Mammary epithelial cell (primary cell): ENCODE measurements around the gene SLC30A9.

Experiments used
- EZH2 ChIP-seq: IDR thresholded peaks from 2 replicates; pipeline ENCODE4 v1.6.1; 2012; ENCODE audit warnings: low read length, inconsistent platforms, borderline replicate concordance
- TF ChIP-seq, protein P1 (sequence below), 2 donors: IDR thresholded peaks in 1 of 2; conservative IDR thresholded peaks in 1 of 2; 2 replicates each; pipeline ENCODE4 v1.5.1; 2011 to 2012; ENCODE audit warnings: inconsistent platforms in 2 of 2, low read length in 2 of 2, mild to moderate bottlenecking in 2 of 2, control low read depth in 1 of 2, low read depth in 1 of 2; ENCODE audit not compliant: insufficient read depth in 1 of 2; ENCODE audit errors: extremely low read depth in 1 of 2

DNA sequence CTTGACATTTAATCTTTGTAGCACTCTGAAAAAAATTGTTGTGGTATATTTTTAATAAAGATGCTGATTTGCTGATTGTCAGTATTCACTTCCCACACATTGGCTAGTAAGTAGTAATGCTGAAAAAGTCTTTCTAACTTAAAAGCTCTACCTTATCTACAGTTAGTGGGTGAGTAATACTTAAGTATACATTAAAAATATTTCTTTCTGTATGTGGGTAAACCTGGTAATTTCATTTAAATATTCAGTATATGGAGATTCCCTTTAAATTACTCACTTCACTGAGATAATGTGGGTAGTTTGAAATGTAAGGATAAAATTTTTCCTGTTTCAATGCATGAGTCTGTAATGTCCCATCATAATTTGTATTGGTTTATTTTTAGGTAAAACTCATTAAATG is 49.5 kb upstream of the SLC30A9 start:
- TF ChIP-seq, protein P1, sequence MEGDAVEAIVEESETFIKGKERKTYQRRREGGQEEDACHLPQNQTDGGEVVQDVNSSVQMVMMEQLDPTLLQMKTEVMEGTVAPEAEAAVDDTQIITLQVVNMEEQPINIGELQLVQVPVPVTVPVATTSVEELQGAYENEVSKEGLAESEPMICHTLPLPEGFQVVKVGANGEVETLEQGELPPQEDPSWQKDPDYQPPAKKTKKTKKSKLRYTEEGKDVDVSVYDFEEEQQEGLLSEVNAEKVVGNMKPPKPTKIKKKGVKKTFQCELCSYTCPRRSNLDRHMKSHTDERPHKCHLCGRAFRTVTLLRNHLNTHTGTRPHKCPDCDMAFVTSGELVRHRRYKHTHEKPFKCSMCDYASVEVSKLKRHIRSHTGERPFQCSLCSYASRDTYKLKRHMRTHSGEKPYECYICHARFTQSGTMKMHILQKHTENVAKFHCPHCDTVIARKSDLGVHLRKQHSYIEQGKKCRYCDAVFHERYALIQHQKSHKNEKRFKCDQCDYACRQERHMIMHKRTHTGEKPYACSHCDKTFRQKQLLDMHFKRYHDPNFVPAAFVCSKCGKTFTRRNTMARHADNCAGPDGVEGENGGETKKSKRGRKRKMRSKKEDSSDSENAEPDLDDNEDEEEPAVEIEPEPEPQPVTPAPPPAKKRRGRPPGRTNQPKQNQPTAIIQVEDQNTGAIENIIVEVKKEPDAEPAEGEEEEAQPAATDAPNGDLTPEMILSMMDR (conservative IDR thresholded peaks at IDR 0.05 in 1 of 2, IDR thresholded peaks at IDR 0.05 in 1 of 2; ENCODE audit: extremely low read depth in 1 of 2, insufficient read depth in 1 of 2, low read depth in 1 of 2, low read length in 2 of 2), result no peak
- no peak for TF ChIP-seq EZH2
